WERI-Rb-1 (cell line): ENCODE data around the gene FOXP4.

Source experiments
- DNase-seq: peaks from one replicate; pipeline ENCODE4 v3.0.0-alpha.2; 2020
- H3K27ac ChIP-seq: fragments of 250-450 bp; sonication (Bioruptor Pico); 2 replicates; pipeline ENCODE4 v1.5.1; 2020; ENCODE audit warnings: mild to moderate bottlenecking, moderate library complexity
- H3K27me3 ChIP-seq: fragments of 250-450 bp; sonication (Bioruptor Pico); 2 replicates; pipeline ENCODE4 v1.5.1; 2021; ENCODE audit warnings: mild to moderate bottlenecking, low read depth, moderate library complexity; ENCODE audit not compliant: insufficient read depth, severe bottlenecking
- H3K36me3 ChIP-seq: fragments of 250-450 bp; sonication (Bioruptor Pico); 2 replicates; pipeline ENCODE4 v1.5.1; 2020; ENCODE audit warnings: mild to moderate bottlenecking, moderate library complexity
- H3K4me3 ChIP-seq: 2 replicates; pipeline ENCODE4 v1.5.1; 2011; ENCODE audit warnings: low read depth, mild to moderate bottlenecking, control low read depth, low read length
- H3K9me3 ChIP-seq: fragments of 250-450 bp; sonication (Bioruptor Pico); 2 replicates; pipeline ENCODE4 v1.5.1; 2021; ENCODE audit warnings: mild to moderate bottlenecking, moderate library complexity; ENCODE audit not compliant: severe bottlenecking
- CTCF ChIP-seq: IDR thresholded peaks from 2 replicates; pipeline ENCODE4 v1.5.1; 2011; ENCODE audit warnings: low read depth, mild to moderate bottlenecking, control low read depth, inconsistent platforms, low read length

The FOXP4 gene

GRCh38 chr6:41547799-41548097 is 1.6 kb downstream of the FOXP4 start:
- H3K9me3 ChIP-seq, result no peaks in the 10 kb centered on the region
- no peak for DNase-seq
- no peak for TF ChIP-seq CTCF
- peaks cover 37% of the 10 kb centered on the region for H3K36me3 ChIP-seq
- no peaks in the 10 kb centered on the region for H3K27me3 ChIP-seq
- H3K4me3 ChIP-seq, result peak overlapping the region; percentile 68
- H3K27ac ChIP-seq, result no peak overlapping the region

GRCh38 chr6:41548098-41548840 is 2.1 kb downstream of the FOXP4 start:
- no peaks in the 10 kb centered on the region for H3K9me3 ChIP-seq
- no peak overlapping the region for H3K27ac ChIP-seq
- no peak for TF ChIP-seq CTCF
- no peak for DNase-seq
- peaks cover 40% of the 10 kb centered on the region for H3K36me3 ChIP-seq
- no peaks in the 10 kb centered on the region for H3K27me3 ChIP-seq
- no peak overlapping the region for H3K4me3 ChIP-seq

- H3K27me3 ChIP-seq, result no peaks in the 10 kb centered on the region
- peaks cover 43% of the 10 kb centered on the region for H3K36me3 ChIP-seq
- H3K4me3 ChIP-seq, result no peak overlapping the region
- no peak for TF ChIP-seq CTCF
- DNase-seq, result no peak
- no peak overlapping the region for H3K27ac ChIP-seq
- H3K9me3 ChIP-seq, result no peaks in the 10 kb centered on the region
Measured at GRCh38 chr6:41548841-41549642, 2.9 kb downstream of the FOXP4 start.

GRCh38 chr6:41549673-41550072 is 3.5 kb downstream of the FOXP4 start:
- Histone ChIP-seq H3K27me3 (no peaks in the 10 kb centered on the region), H3K4me3 (no peak overlapping the region), H3K9me3 (no peaks in the 10 kb centered on the region), H3K27ac (no peak overlapping the region), H3K36me3 (peaks cover 46% of the 10 kb centered on the region)
- no peak for DNase-seq
- no peak for TF ChIP-seq CTCF

- Histone ChIP-seq H3K36me3 (peaks cover 51% of the 10 kb centered on the region), H3K27me3 (no peaks in the 10 kb centered on the region), H3K4me3 (no peak overlapping the region), H3K27ac (no peak overlapping the region), H3K9me3 (no peaks in the 10 kb centered on the region)
- DNase-seq, result no peak
- TF ChIP-seq CTCF, result no peak
Measured at GRCh38 chr6:41551086-41551700, 5.0 kb downstream of the FOXP4 start.
